ENCODE results near the gene SPCS2.

SPCS2 gene

DNA sequence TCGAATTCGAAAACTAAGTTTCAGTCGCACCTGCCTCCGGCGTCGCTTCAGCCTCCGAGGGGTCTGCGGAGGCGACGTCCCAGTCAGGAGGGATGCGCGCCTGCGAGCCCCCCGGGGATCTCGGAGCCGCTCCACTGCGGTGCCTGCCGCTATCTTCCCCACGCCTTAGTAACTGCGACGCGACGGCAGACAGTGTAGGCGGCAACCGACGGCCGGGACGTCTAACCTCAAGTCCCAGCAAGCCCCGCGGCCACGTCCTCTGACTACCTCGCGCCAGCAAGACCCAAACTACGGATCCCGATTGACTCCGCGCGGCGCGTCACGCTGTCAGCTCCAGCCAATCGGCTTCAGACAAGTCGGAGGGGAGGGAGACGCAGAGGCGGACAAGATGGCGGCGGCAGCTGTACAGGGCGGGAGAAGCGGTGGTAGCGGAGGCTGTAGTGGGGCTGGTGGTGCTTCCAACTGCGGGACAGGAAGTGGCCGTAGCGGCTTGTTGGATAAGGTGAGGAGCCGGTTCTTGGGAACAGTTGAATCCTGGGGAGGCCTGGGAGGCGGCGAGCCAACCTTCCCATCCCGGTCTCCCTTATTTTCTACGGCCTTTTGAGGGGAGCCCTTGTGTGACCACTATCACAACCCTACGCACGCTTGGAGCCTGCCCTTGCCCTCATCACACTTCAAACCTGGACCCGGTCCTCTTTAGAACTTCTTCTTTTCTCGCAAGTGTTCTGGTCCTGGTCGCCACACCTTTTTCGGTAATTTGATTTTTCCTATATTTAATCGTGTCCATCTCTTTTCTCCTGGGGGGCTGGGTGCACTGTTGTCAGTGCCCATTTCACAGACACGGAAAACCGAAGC is at the start of gene SPCS2, which contains the start of gene XRRA1:
Gene SPCS2, plus strand, starts transcription at position 369 of the 855 bp plus-strand sequence. Its CDS starts 20 bp downstream, at position 389.
Gene XRRA1, minus strand, starts transcription at position 194 of the 855 bp plus-strand sequence. CDS start 8,213 bp downstream, outside the sequence.
- in situ Hi-C loops (cut with MboI; ENCODE audit: low sequenced_read_pairs): no loop called here

DNA sequence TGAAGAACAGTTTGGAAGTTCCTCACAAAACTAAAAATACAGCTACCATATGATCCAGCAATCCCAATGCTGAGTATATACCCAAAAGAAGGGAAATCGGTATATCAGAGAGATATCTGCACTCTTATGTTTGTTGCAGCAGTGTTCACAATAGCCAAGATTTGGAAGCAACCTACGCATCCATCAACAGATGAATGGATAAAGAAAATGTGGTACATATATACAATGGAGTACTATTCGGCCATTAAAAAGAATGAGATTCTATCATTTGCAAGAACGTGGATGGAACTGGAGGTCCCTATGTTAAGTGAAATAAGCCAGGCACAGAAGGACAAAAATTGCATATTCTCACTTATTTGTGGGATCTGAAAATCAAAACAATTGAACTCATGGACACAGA is 46.7 kb upstream of the SPCS2 start:
- in situ Hi-C loops (cut with MboI; ENCODE audit: low sequenced_read_pairs): no loop called here

DNA sequence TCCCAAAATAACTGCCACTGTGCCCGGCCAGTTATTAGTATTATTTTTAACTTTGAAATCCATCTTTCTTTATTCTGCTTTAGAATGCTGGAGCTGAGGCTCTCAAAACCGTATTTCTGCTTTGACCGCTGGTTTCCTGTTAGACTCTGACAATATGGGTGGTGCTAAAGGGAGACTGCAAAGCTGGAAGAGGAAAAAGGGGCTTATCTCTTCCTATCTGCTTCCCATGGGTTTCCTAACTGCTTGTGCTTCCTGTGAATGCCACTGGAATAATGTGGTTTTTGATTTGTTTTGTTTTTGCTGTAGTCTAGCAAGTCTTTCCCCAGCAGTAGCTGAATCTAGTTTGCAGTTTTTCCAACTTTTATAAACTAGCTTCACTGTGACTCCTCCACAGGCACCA is 43.7 kb upstream of the SPCS2 start:
- in situ Hi-C loops (cut with MboI; ENCODE audit: low sequenced_read_pairs): no loop called here

DNA sequence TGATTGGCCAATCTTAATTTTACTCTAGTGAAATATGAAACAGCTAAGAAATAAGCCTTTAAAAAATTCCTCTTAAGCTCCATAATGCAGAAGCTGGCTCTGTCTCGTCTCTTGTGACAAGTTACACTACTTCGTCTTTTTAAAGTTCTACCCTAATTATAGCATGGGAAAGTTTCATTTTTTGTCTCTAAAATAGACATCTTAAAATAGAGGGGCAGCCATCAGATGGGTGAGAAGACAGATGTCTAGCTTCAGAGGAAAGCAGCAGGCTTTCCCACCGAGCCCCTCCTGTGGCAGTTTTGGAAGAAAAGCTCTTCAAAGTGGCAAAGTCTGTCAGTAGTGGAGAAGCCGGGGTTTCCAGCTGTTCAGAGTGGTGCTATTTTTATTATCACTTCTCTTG is 39.7 kb upstream of the SPCS2 start:
- in situ Hi-C loops (cut with MboI; ENCODE audit: low sequenced_read_pairs): no loop called here

DNA sequence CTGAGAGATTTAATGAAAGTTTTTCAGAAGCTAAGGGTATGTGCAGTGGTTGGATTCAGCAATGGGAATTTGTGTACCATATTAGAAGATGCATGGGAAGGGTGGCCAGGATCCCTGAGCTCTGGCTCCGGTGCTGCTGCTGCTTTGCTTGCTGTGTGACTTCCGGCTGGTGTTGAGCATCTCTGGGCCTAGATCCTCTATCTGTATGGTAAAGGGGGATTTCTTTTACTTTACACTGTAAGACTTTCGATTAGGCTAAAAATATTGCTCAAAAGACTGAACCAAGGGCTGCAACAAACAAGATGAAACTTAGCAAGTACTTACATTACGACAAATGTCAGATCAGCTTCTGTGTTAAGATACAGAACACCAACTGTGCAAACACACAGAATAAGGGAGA is 39.3 kb upstream of the SPCS2 start:
- in situ Hi-C loops (cut with MboI; ENCODE audit: low sequenced_read_pairs): no loop called here

DNA sequence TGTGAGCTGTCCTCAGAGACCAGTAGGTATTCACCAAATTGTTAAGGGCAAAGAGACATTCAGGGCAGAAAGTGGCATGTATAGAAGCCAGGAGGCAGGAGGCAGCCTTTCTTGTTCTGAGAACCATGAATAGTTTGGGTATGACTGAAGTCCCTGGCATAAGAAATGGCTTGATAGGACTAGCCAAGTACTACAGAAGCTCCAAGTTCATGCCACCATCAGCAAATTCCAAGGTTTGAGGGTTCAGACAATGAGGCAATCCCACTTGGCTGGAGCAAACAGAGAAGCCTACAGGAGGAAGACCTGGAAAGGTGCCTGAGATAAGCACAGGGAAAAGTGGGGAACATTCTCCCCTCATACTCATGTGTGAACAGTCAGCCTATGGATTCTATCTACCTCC is 25.9 kb upstream of the SPCS2 start:
- in situ Hi-C loops (cut with MboI; ENCODE audit: low sequenced_read_pairs): no loop called here

DNA sequence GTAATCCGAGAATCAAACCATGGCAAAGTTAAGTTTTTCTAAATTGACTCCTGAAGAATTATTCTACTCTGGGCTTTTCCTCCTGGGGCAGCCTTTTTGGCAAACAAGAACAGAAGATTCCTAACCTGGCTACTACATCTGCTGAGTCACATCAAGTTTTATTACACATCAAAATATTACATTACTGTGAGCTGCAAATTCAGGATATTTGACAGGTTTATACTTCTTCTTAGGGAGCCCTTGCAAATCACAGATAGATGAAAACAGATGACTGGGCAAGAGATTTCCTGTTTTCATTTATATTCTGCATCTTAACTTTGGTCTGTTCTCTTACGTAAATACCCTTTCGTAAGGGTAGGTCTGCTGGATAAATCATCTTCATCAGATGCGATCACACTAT is 23.8 kb upstream of the SPCS2 start:
- in situ Hi-C loops (cut with MboI; ENCODE audit: low sequenced_read_pairs): no loop called here

DNA sequence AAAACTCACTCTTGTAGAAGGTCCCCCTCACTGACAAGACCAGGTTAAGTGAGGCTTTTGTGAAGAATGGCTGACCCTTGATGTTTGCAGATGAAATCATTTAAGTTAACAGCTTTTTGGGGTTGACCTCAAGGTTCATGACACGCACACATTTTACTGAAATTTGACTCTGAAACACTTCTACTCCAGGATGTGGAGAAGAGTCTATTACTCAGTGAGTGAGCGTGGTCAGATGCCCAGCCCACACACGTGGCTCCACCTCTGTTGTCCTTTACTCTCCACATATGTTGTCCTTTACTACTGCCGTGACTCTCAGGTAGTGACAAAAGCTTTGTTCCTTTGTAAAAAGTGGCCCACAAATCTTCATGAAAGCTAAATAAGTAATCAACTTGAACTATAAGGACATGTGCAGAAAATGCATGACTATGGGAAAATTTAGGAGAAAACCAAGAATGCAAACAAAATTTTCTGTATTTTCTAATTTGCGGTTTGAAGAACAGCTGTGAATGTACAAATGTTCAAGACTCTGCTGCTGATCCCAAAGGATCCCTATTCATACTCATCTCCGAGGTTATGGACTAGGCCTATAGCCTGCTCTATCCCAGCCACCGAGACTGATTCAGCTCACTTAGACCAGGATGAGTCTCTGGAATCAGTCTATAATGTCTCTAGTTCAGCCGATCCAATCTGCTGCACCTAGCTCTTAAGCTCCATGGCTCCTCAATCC is 22.6 kb upstream of the SPCS2 start:
- in situ Hi-C loops (cut with MboI; ENCODE audit: low sequenced_read_pairs): no loop called here

DNA sequence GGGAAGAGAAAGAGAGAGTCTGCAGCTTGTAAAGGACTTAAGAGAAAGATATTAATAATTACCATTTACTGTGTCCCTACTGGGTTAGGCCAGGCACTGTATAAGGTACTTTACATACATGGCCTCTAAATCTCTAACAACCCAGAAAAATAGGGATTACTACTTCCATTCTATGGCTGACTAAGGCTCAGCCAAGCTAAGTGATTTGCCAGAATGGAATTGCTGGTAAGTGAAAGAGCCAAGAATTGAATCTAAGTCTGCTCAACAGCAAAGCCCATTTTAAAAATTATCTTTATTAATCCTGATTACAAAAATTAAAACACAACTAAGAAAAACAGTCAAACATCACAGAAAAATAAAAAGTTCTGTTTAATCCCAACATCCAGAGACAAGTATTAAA is 21.6 kb upstream of the SPCS2 start:
- in situ Hi-C loops (cut with MboI; ENCODE audit: low sequenced_read_pairs): no loop called here

DNA sequence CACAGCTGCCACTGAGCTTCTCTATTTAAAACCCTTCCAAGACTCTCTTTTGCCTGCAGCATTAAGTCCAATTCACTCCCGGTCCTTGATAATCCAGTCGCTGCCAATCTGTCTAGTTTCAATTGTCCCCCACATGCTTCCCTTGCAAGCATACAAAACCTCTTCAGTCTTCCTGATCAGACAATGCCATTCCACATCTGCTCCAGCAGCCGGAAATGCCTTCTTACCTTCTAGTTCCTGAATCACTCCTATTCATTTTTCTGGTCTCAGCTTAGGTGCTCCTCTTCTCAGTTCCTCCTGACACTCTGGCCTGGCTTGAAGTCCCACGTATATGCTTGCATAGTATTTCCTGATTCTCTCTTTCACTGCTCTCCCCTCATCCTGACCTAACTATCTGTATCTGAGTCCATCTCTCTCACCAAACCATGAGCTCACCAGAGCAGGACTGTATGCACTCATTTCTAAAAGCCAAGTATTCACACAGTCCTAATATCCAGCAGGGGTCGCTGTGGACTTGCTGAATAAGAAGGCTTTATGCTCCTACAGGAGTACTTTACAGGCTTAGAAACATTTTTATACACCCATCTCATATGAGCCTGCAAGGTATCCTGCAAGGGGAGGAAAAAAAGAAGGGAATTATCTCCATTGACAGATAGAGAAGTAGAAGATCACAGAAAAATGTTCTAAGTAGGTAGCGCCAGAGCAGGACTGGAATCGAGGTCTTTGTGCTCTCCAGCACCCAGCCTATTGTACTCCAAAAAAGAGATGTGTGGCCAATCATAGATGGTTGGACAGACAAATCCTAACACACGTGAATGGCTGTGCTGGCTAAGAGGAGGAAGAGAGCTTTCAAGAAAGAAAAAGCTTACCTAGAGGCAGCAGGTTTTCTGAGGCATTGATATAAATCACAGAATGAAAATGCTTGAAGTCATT is 19.4 kb upstream of the SPCS2 start:
- in situ Hi-C loops (cut with MboI; ENCODE audit: low sequenced_read_pairs): no loop called here

DNA sequence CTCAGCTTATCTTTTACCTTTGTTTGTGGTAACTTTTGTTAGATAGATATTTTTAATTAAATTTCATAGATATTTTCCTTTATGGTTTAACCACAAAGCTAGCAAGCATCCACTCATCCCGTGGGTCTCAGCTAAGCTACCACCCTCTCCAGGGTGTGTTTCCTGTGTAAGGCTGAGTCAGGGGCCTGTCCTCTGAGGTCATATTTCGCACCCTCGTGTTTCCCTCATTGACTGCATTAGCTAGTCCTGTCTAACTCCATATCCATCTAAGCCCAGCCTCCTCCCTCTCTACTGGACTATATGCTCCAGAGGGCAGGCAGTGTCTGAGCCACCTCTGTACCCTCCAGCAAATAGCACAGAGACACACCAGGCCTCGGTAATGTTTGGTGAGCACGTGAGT is 16.9 kb upstream of the SPCS2 start:
- in situ Hi-C loops (cut with MboI; ENCODE audit: low sequenced_read_pairs): no loop called here

DNA sequence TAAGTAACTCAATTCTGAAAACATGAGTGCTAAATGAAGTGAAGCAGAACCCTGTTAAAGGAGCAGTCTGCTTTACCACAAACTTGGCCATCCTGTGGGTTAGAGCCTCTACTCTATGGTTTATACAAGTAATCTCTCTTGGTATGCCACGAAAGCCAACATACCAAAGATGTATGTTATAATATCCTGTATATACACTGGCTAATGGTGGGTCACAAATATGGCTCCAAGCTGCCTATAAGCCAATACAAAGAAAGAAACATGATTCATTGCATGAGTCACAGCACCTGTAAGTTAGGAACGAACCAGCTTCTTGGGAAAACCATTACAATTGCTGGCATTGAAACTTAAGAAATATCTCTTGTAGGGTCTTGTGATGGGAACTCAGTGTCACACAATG is 16.3 kb upstream of the SPCS2 start:
- in situ Hi-C loops (cut with MboI; ENCODE audit: low sequenced_read_pairs): no loop called here

DNA sequence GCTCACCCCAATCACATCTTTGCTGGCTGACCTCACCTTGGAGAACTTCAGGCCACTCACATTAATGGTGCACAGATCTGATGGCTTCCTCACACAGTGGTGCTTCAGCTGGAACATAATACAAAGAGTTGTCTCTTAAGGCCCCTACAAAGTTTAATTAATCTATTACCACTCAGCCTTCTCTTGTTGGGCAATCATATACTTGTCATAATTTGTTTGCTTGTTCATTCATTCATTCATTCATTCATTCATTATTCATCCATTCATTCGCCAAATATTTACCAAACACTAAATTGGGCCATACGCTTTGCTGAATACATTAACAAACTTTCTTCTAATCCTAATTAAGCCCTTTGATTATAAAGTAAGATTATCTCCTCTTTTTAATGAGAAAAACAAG is 15.3 kb upstream of the SPCS2 start:
- in situ Hi-C loops (cut with MboI; ENCODE audit: low sequenced_read_pairs): no loop called here

DNA sequence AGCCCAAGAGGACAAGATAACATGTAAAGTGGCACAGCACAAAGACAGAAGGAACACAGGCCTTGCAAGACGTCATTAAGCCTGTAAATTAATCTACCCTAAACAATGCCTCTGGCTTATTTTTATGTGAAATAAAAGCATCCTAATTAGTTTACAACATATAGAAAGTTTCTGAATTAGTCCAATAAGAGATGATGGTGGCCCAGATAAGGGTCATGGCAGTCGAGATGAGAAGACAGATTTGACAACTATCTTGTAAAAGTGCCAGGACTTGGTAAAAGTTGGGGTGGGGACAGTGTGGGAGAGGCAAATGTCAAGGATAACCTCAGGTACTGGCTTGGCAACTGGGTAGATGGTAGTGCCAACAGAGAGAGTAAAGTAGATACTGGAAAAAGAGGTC is 13.8 kb upstream of the SPCS2 start:
- in situ Hi-C loops (cut with MboI; ENCODE audit: low sequenced_read_pairs): no loop called here

DNA sequence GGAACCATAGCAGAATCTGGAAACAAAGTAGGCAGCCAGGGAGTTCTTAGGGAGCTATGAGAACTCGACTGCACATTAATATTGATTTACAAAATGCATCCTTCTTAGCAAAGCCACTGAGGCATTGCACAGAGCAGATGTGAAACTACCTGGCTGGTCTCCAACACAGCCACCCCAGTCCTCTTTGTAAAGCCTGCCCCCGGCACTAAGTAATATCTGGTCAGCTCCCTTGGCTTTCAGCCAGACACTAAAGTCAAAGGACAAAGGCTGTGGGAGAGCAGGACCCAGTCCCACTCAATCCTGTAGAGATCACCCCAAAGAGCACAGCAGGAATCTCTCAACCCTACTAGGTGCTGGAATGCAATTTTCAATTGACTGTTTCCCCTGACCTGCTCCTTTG is 13.0 kb upstream of the SPCS2 start:
- in situ Hi-C loops (cut with MboI; ENCODE audit: low sequenced_read_pairs): no loop called here

DNA sequence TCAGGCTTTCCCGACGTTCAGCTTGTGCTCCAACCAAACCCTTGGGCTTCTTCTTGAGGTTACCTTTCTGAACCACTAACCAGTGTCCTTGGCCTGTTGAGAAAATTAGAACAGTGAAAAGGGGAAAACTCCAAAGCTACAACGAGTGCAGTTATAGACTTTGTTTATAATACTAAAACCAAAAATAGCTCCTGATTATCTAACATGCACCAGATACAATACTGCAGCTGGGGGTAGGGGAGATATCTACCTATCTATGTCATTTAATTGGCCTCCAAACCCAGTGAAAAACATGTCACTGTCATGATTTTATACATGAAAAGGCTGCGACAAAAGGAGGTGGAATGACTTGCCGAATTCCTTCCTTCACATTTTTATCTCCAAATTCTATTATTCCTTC is 12.1 kb upstream of the SPCS2 start:
- in situ Hi-C loops (cut with MboI; ENCODE audit: low sequenced_read_pairs): no loop called here

DNA sequence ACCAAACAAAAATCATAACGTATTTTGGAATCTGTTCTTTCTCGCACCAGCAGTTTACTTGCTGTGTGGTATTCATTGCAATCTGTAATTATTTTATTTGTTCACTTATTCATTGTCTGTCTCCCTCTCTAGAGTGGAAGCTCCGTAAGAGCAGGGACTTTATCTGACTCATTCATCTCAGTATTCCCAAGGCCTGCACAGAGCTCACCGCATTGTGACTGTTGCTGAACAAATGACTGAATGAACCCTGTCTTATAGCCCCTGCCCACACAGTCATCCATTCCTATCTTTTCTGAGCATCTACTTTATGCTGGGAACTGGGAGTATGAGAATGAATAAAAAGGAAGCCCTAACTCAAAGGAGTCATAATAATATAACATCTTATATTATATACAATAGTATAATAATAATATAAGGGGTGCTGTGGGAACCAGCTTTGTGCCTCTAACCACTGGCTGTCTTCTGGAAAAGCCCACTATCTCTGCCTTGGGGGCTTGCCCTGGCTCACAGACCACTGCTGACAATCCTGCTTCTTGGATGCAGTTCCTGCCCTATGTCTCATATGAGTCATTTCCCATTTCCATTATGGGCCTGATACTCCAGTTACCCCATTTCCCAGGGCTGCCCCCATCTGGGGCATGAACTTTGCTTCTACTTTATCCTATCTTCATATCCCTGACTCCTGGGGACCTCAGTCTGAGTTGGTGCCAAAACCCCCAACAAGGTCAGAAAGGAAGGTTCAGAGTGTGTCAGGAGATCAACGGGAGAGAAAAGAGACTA is 11.2 kb upstream of the SPCS2 start:
- in situ Hi-C loops (cut with MboI; ENCODE audit: low sequenced_read_pairs): no loop called here

DNA sequence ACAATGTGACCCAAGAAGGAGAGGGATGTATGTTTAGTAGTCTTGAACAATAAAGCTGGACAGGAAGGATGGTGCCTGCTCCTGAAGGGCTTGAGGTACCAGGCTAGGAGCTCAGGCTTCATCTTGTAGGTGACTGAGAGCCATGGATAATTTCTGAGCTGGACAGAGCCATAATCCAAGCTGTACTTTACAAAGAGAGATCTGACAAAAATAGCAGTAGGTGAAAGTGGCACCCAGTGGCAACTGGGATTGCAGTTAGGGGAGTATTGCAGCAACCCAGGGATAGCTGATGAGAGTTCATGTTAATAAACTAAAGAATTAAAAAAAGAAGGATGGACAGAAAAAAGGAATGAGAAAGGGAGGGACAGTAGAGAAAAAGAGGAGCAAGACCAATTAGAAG is 7.6 kb upstream of the SPCS2 start:
- in situ Hi-C loops (cut with MboI; ENCODE audit: low sequenced_read_pairs): no loop called here

DNA sequence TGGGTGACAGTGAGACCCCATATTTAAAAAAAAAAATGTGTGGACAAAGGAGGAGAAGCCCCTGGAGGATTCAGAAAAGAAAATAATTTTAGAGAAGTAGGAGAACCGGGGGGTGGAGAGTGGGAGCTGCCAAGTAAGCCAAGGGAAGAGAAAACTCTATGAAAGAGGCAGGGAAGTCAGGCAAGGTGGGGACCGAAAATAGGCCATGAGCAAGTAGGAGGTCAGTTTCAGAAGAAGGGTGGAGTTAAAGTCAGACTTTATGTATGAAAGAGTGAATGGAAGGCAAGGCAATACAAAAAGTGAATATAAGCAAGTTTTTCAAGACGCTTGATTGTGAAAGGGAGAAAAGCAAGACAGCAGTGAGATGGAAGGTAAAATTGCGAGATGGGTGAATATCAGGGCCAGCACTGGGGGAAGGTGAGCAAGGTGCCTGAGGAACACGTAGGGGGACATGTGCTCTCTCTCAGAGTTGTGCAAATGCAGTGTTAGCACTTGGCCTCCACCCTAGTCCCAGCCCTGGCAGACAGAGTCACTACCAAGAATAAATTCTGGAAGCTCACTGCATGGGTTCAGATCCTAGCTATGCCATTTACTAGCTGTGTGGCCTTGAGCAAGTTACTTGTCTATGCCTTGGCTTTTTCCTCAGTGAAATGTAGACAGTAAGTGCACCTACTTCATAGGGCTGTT is 6.8 kb upstream of the SPCS2 start:
- in situ Hi-C loops (cut with MboI; ENCODE audit: low sequenced_read_pairs): no loop called here

DNA sequence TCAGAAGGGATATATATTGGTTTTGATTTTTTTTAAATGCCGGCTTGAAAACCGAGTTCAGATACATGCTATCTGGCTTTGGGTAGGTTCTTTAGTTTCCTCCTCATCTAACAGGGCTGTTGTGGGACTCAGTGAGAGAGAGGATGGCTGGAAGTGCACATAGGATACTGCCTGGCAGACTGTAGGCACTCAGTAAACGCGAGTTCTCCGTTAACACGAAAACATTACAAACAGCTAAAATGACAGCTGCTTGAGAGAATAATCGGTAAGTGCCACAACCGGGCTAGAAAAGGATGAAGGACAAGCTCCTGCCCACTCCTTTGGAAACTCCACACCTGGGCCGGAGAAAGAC is 544 bp upstream of the SPCS2 start:
- in situ Hi-C loops (cut with MboI; ENCODE audit: low sequenced_read_pairs): no loop called here

All from hTERT RPE-1 (cell line).